ENCODE data around the gene IMMP2L. TPM values are rescaled to one million over a fixed set of nuclear protein-coding genes. Genes with fewer than 3 reads are reported as not detected.
"Not testable (repeated sequence)": the region's sequence is repeated elsewhere in the genome, so short reads cannot be mapped to it uniquely, and the experiment has no call there.

Gene IMMP2L
- total and polyA plus RNA-seq, 2 of the 8 experiments (the other 6 are each of a cell fraction or from before 2014, with no cell fraction given), result 2.3 to 10.1 TPM

GRCh38 chr7:111072658-111073057, 489.6 kb downstream of the IMMP2L start:
- H3K18ac ChIP-seq (ENCODE audit: extremely low read depth, low read length); FAIRE-seq; H2BK5ac ChIP-seq (ENCODE audit: low read depth, low read length); H3K27ac ChIP-seq (ENCODE audit: low read depth, low read length); H3K9me3 ChIP-seq (ENCODE audit: insufficient read depth in 2 of 2, low read depth in 1 of 2, low read length in 1 of 2); H4K5ac ChIP-seq (ENCODE audit: insufficient read length, low read depth, low read length); H3K79me1 ChIP-seq (ENCODE audit: low read depth, low read length); H4K8ac ChIP-seq (ENCODE audit: extremely low read depth, insufficient read depth, low read length); H4K91ac ChIP-seq (replicated peaks; ENCODE audit: insufficient read length, low read length); H2BK12ac ChIP-seq (ENCODE audit: low read depth, low read length); H2BK15ac ChIP-seq (ENCODE audit: low read length); H2AK5ac ChIP-seq (ENCODE audit: low read depth, low read length); H2BK120ac ChIP-seq (replicated peaks; ENCODE audit: low read depth, low read length); H3K27me3 ChIP-seq (replicated peaks in 1 of 4; ENCODE audit: control insufficient read depth in 3 of 4, extremely low read depth in 1 of 4, insufficient read depth in 3 of 4, low read length in 3 of 4); H3K4me1 ChIP-seq (replicated peaks in 1 of 4; ENCODE audit: control insufficient read depth in 3 of 4, insufficient read depth in 4 of 4, low read length in 3 of 4); H3K23me2 ChIP-seq (ENCODE audit: low read depth, low read length); H3K4me3 ChIP-seq (ENCODE audit: extremely low read depth in 1 of 4, insufficient read depth in 2 of 4, low read depth in 3 of 4, low read length in 4 of 4); H3K9ac ChIP-seq (replicated peaks in 1 of 4; ENCODE audit: extremely low read depth in 1 of 4, low read depth in 3 of 4, low read length in 3 of 4); H3K56ac ChIP-seq (replicated peaks; ENCODE audit: insufficient read length, low read depth, low read length); POLR2A ChIA-PET (ENCODE audit: partially characterized antibody); H3K4ac ChIP-seq (replicated peaks; ENCODE audit: insufficient read length, low read depth, low read length); H4K20me1 ChIP-seq (replicated peaks in 1 of 2; ENCODE audit: control insufficient read depth in 1 of 2, insufficient read depth in 2 of 2, low read length in 2 of 2); H3K23ac ChIP-seq (ENCODE audit: insufficient read length); H3K36me3 ChIP-seq (ENCODE audit: control insufficient read depth in 2 of 4, insufficient read depth in 4 of 4, low read length in 3 of 4); H3K79me2 ChIP-seq (ENCODE audit: control insufficient read depth in 1 of 2, insufficient read depth in 2 of 2, low read length in 2 of 2); H2AFZ ChIP-seq (ENCODE audit: low read length); H3K14ac ChIP-seq (ENCODE audit: insufficient read length); H2BK20ac ChIP-seq (ENCODE audit: low read length); H3K4me2 ChIP-seq (ENCODE audit: insufficient read depth in 1 of 2, low read depth in 2 of 2, low read length in 2 of 2); DNase-seq (ENCODE audit: low read depth in 1 of 2, low spot score in 2 of 2): not testable (repeated sequence)
- CTCF ChIA-PET (ENCODE audit: partially characterized antibody), result interaction anchor here (0.6 to 0.7 kb wide), 2 partner anchors 11 to 915 kb away, joined by 3 read pairs; no protein-coding TSS in a partner anchor
- WGBS, 2 experiments (ENCODE audit: extremely low coverage in 1 of 2, insufficient coverage in 1 of 2, insufficient read length in 1 of 2, insufficient replicate concordance in 2 of 2, low coverage in 1 of 2, low lambda C conversion rate in 2 of 2, missing lambda C conversion rate in 1 of 2), result 94% methylated on average over 9 of the region's 9 CpGs; no CpG with 5 or more reads in 1 of the 2 experiments

Data from H1 (cell line).